HEK293T (cell line): ENCODE data around the gene ADCY2.

ENCODE experiments used
- ARNT ChIP-seq: fragments of 450-650 bp; IDR thresholded peaks from 2 replicates; pipeline ENCODE4 v1.6.1; 2017; ENCODE audit warnings: mild to moderate bottlenecking
- ELF4 ChIP-seq: fragments of 450-650 bp; IDR thresholded peaks from 2 replicates; pipeline ENCODE4 v1.6.1; 2017; ENCODE audit warnings: antibody characterized with exemption
- FOXK2 ChIP-seq: fragments of 450-650 bp; IDR thresholded peaks from 2 replicates; pipeline ENCODE4 v1.6.1; 2016; ENCODE audit warnings: mild to moderate bottlenecking
- HDGF ChIP-seq: fragments of 450-650 bp; IDR thresholded peaks from 2 replicates; pipeline ENCODE4 v1.6.1; 2017; ENCODE audit warnings: antibody characterized with exemption, borderline replicate concordance
- LEF1 ChIP-seq: fragments of 450-650 bp; IDR thresholded peaks from 2 replicates; pipeline ENCODE4 v1.6.1; 2017; ENCODE audit warnings: mild to moderate bottlenecking, borderline replicate concordance
- NFRKB ChIP-seq: fragments of 450-650 bp; IDR thresholded peaks from 2 replicates; pipeline ENCODE4 v1.6.1; 2016; ENCODE audit warnings: mild to moderate bottlenecking, moderate library complexity
- PKNOX1 ChIP-seq: fragments of 450-650 bp; IDR thresholded peaks from 2 replicates; pipeline ENCODE4 v1.6.1; 2016
- SP1 ChIP-seq: fragments of 450-650 bp; IDR thresholded peaks from 2 replicates; pipeline ENCODE4 v1.6.1; 2017
- SUZ12 ChIP-seq: fragments of 450-650 bp; IDR thresholded peaks from 2 replicates; pipeline ENCODE4 v1.6.1; 2016; ENCODE audit warnings: mild to moderate bottlenecking
- TARDBP ChIP-seq: fragments of 450-650 bp; IDR thresholded peaks from 2 replicates; pipeline ENCODE4 v1.6.1; 2016
- ZNF384 ChIP-seq: fragments of 450-650 bp; IDR thresholded peaks from 2 replicates; pipeline ENCODE4 v1.6.1; 2016

- TF ChIP-seq SP1 (no peak), SUZ12 (no peak), ZNF384 (no peak), FOXK2 (no peak), TARDBP (no peak), PKNOX1 (no peak), LEF1 (no peak), NFRKB (no peak), ARNT (no peak), ELF4 (no peak), HDGF (no peak)
Measured at GRCh38 chr5:7519564-7519963, 123.6 kb downstream of the ADCY2 start.
